ENCODE data around the gene RPP40. TPM values are rescaled to one million over a fixed set of nuclear protein-coding genes. Genes with fewer than 3 reads are reported as not detected.
A peak's percentile ranks its signal among the peaks of the same experiment; 100 is the strongest.

Gene RPP40
- total RNA-seq = 1 to 10 TPM; 5.0 to 6.3 TPM

GRCh38 chr6:5003604-5004372, at the start of gene RPP40:
TSS of gene RPP40 (minus strand) at chr6:5004037. CDS start at chr6:5004002, 35 bp downstream.
- no peaks in the 10 kb centered on the region for H3K9me3 Mint-ChIP-seq (ENCODE audit: insufficient read depth)
- peak within 1 kb of the TSS; percentile 90 for H3K4me3 Mint-ChIP-seq
- peaks cover 24% of the 10 kb centered on the region for H3K4me1 Mint-ChIP-seq (ENCODE audit: low read depth)
- H3K27ac Mint-ChIP-seq = peak within 1 kb of the TSS; percentile 99
- no peaks in the 10 kb centered on the region for H3K27me3 Mint-ChIP-seq (ENCODE audit: low read depth)
- peak; percentile 99 for DNase-seq
- POLR2A ChIA-PET = interaction anchor here (0.6 to 0.8 kb wide), 3 partner anchors 22 to 101 kb away, joined by 3 read pairs; no protein-coding TSS in a partner anchor
- CTCF ChIA-PET = interaction anchor here (1.0 to 1.9 kb wide), 7 partner anchors 11 to 864 kb away, joined by 3 to 9 read pairs (median 3); partner anchors contain the start of gene CDYL
- ATAC-seq = peak; percentile 94
- H3K36me3 Mint-ChIP-seq (ENCODE audit: low read depth) = peaks cover 11% of the 10 kb centered on the region

- Mint-ChIP-seq H3K4me1 (ENCODE audit: low read depth) (no peaks in the 10 kb centered on the region), H3K36me3 (ENCODE audit: low read depth) (no peaks in the 10 kb centered on the region), H3K27ac (no peak overlapping the region), H3K9me3 (ENCODE audit: insufficient read depth) (peaks cover 16% of the 10 kb centered on the region), H3K4me3 (no peak overlapping the region), H3K27me3 (ENCODE audit: low read depth) (peaks cover 3% of the 10 kb centered on the region)
- ChIA-PET POLR2A (no interaction called here), CTCF (no interaction called here)
- DNase-seq (no peak), ATAC-seq (no peak)
Measured at GRCh38 chr6:5053038-5053437, 49.2 kb upstream of the RPP40 start.

GRCh38 chr6:5051394-5051793, 47.6 kb upstream of the RPP40 start:
- ChIA-PET POLR2A (no interaction called here), CTCF (no interaction called here)
- Mint-ChIP-seq H3K36me3 (ENCODE audit: low read depth) (no peaks in the 10 kb centered on the region), H3K4me1 (ENCODE audit: low read depth) (no peaks in the 10 kb centered on the region), H3K27ac (no peak overlapping the region), H3K4me3 (no peak overlapping the region), H3K27me3 (ENCODE audit: low read depth) (peaks cover 3% of the 10 kb centered on the region), H3K9me3 (ENCODE audit: insufficient read depth) (peaks cover 16% of the 10 kb centered on the region)
- ATAC-seq (no peak), DNase-seq (no peak)

- ChIA-PET POLR2A (no interaction called here), CTCF (no interaction called here)
- Mint-ChIP-seq H3K36me3 (ENCODE audit: low read depth) (no peaks in the 10 kb centered on the region), H3K27ac (no peak overlapping the region), H3K4me3 (no peak overlapping the region), H3K9me3 (ENCODE audit: insufficient read depth) (peaks cover 16% of the 10 kb centered on the region), H3K27me3 (ENCODE audit: low read depth) (peaks cover 3% of the 10 kb centered on the region), H3K4me1 (ENCODE audit: low read depth) (no peaks in the 10 kb centered on the region)
- ATAC-seq (no peak), DNase-seq (no peak)
Measured at GRCh38 chr6:5050009-5050408, 46.2 kb upstream of the RPP40 start.

- CTCF ChIA-PET = interaction anchor here (0.8 kb wide), 1 partner anchor 16 kb away, joined by 3 read pairs; no protein-coding TSS in a partner anchor
- H3K36me3 Mint-ChIP-seq (ENCODE audit: low read depth) = no peaks in the 10 kb centered on the region
Measured at GRCh38 chr6:5046430-5046829, 42.6 kb upstream of the RPP40 start.

GRCh38 chr6:5045416-5045815, 41.6 kb upstream of the RPP40 start:
- H3K36me3 Mint-ChIP-seq (ENCODE audit: low read depth) = no peaks in the 10 kb centered on the region
- peaks cover 2% of the 10 kb centered on the region for H3K9me3 Mint-ChIP-seq (ENCODE audit: insufficient read depth)
- ChIA-PET POLR2A (no interaction called here), CTCF (interaction anchor here (0.7 kb wide), 1 partner anchor 339 kb away, joined by 3 read pairs; no protein-coding TSS in a partner anchor)
- DNase-seq (no peak), ATAC-seq (no peak)
- no peaks in the 10 kb centered on the region for H3K27me3 Mint-ChIP-seq (ENCODE audit: low read depth)
- H3K4me3 Mint-ChIP-seq = no peak overlapping the region
- no peak overlapping the region for H3K27ac Mint-ChIP-seq
- no peaks in the 10 kb centered on the region for H3K4me1 Mint-ChIP-seq (ENCODE audit: low read depth)

More at GRCh38 chr6:5046430-5046829, 42.6 kb upstream of the RPP40 start:
- DNase-seq = no peak
- H3K27me3 Mint-ChIP-seq (ENCODE audit: low read depth) = no peaks in the 10 kb centered on the region
- POLR2A ChIA-PET = no interaction called here
- no peak overlapping the region for H3K27ac Mint-ChIP-seq
- H3K4me1 Mint-ChIP-seq (ENCODE audit: low read depth) = no peaks in the 10 kb centered on the region
- ATAC-seq = no peak
- H3K4me3 Mint-ChIP-seq = no peak overlapping the region
- peaks cover 13% of the 10 kb centered on the region for H3K9me3 Mint-ChIP-seq (ENCODE audit: insufficient read depth)

- no peaks in the 10 kb centered on the region for H3K27me3 Mint-ChIP-seq (ENCODE audit: low read depth)
- no peaks in the 10 kb centered on the region for H3K9me3 Mint-ChIP-seq (ENCODE audit: insufficient read depth)
Measured at GRCh38 chr6:5044866-5045265, 41.0 kb upstream of the RPP40 start.

GRCh38 chr6:5042436-5042835, 38.6 kb upstream of the RPP40 start:
- no peak for ATAC-seq
- no peaks in the 10 kb centered on the region for H3K9me3 Mint-ChIP-seq (ENCODE audit: insufficient read depth)
- H3K36me3 Mint-ChIP-seq (ENCODE audit: low read depth) = no peaks in the 10 kb centered on the region
- no peaks in the 10 kb centered on the region for H3K27me3 Mint-ChIP-seq (ENCODE audit: low read depth)
- ChIA-PET CTCF (no interaction called here), POLR2A (no interaction called here)
- no peaks in the 10 kb centered on the region for H3K4me1 Mint-ChIP-seq (ENCODE audit: low read depth)
- DNase-seq = no peak
- no peak overlapping the region for H3K27ac Mint-ChIP-seq
- H3K4me3 Mint-ChIP-seq = no peak overlapping the region

More at GRCh38 chr6:5044866-5045265, 41.0 kb upstream of the RPP40 start:
- no peak overlapping the region for H3K4me3 Mint-ChIP-seq
- ChIA-PET POLR2A (no interaction called here), CTCF (interaction anchor here (0.7 kb wide), 1 partner anchor 339 kb away, joined by 3 read pairs; no protein-coding TSS in a partner anchor)
- DNase-seq (no peak), ATAC-seq (no peak)
- no peak overlapping the region for H3K27ac Mint-ChIP-seq
- no peaks in the 10 kb centered on the region for H3K36me3 Mint-ChIP-seq (ENCODE audit: low read depth)
- H3K4me1 Mint-ChIP-seq (ENCODE audit: low read depth) = no peaks in the 10 kb centered on the region

GRCh38 chr6:5041955-5042354, 38.1 kb upstream of the RPP40 start:
- no peak overlapping the region for H3K4me3 Mint-ChIP-seq
- CTCF ChIA-PET = no interaction called here
- POLR2A ChIA-PET = no interaction called here
- H3K27me3 Mint-ChIP-seq (ENCODE audit: low read depth) = no peaks in the 10 kb centered on the region
- H3K9me3 Mint-ChIP-seq (ENCODE audit: insufficient read depth) = no peaks in the 10 kb centered on the region
- ATAC-seq (no peak), DNase-seq (no peak)
- H3K4me1 Mint-ChIP-seq (ENCODE audit: low read depth) = no peaks in the 10 kb centered on the region
- no peak overlapping the region for H3K27ac Mint-ChIP-seq
- no peaks in the 10 kb centered on the region for H3K36me3 Mint-ChIP-seq (ENCODE audit: low read depth)

- DNase-seq (no peak), ATAC-seq (no peak)
- Mint-ChIP-seq H3K36me3 (ENCODE audit: low read depth) (no peaks in the 10 kb centered on the region), H3K27ac (no peak overlapping the region), H3K27me3 (ENCODE audit: low read depth) (no peaks in the 10 kb centered on the region), H3K4me1 (ENCODE audit: low read depth) (peaks cover 3% of the 10 kb centered on the region), H3K4me3 (no peak overlapping the region), H3K9me3 (ENCODE audit: insufficient read depth) (peaks cover 4% of the 10 kb centered on the region)
- ChIA-PET CTCF (no interaction called here), POLR2A (no interaction called here)
Measured at GRCh38 chr6:5036269-5036668, 32.4 kb upstream of the RPP40 start.

GRCh38 chr6:5034736-5035135, 30.9 kb upstream of the RPP40 start:
- ChIA-PET POLR2A (no interaction called here), CTCF (no interaction called here)
- H3K4me3 Mint-ChIP-seq = no peak overlapping the region
- ATAC-seq (no peak), DNase-seq (no peak)
- peaks cover 4% of the 10 kb centered on the region for H3K9me3 Mint-ChIP-seq (ENCODE audit: insufficient read depth)
- no peak overlapping the region for H3K27ac Mint-ChIP-seq
- no peaks in the 10 kb centered on the region for H3K27me3 Mint-ChIP-seq (ENCODE audit: low read depth)
- no peaks in the 10 kb centered on the region for H3K36me3 Mint-ChIP-seq (ENCODE audit: low read depth)
- H3K4me1 Mint-ChIP-seq (ENCODE audit: low read depth) = peaks cover 8% of the 10 kb centered on the region

GRCh38 chr6:5034328-5034727, 30.5 kb upstream of the RPP40 start:
- ChIA-PET CTCF (no interaction called here), POLR2A (no interaction called here)
- no peak overlapping the region for H3K4me3 Mint-ChIP-seq
- H3K36me3 Mint-ChIP-seq (ENCODE audit: low read depth) = no peaks in the 10 kb centered on the region
- peaks cover 4% of the 10 kb centered on the region for H3K9me3 Mint-ChIP-seq (ENCODE audit: insufficient read depth)
- DNase-seq (no peak), ATAC-seq (no peak)
- peaks cover 8% of the 10 kb centered on the region for H3K4me1 Mint-ChIP-seq (ENCODE audit: low read depth)
- H3K27ac Mint-ChIP-seq = no peak overlapping the region
- H3K27me3 Mint-ChIP-seq (ENCODE audit: low read depth) = no peaks in the 10 kb centered on the region

Data from activated CD8-positive, alpha-beta T cell treated with anti-CD3 and anti-CD28 coated beads, Interleukin-2, amount 10 ng/mL, durations not matched to agents 7 days and 5 days (primary cell).